Occipital lobe (tissue), 2 donors: ENCODE data around the gene POLA2. TPM values are rescaled to one million over a fixed set of nuclear protein-coding genes. Genes with fewer than 3 reads are reported as not detected.
"Not testable (repeated sequence)": the region's sequence is repeated elsewhere in the genome, so short reads cannot be mapped to it uniquely, and the experiment has no call there.

ENCODE experiments used
- DNase-seq: peaks from one replicate; lab custom pipeline; 2025; lab: John Stamatoyannopoulos, UW
- total RNA-seq: library from RNA; depleted of rRNA; stranded (reverse); fragments of >200 nt; gene quantifications from one replicate; pipeline ENCODE4 v1.2.3, GENCODE V29; 2014

Gene POLA2, protein sequence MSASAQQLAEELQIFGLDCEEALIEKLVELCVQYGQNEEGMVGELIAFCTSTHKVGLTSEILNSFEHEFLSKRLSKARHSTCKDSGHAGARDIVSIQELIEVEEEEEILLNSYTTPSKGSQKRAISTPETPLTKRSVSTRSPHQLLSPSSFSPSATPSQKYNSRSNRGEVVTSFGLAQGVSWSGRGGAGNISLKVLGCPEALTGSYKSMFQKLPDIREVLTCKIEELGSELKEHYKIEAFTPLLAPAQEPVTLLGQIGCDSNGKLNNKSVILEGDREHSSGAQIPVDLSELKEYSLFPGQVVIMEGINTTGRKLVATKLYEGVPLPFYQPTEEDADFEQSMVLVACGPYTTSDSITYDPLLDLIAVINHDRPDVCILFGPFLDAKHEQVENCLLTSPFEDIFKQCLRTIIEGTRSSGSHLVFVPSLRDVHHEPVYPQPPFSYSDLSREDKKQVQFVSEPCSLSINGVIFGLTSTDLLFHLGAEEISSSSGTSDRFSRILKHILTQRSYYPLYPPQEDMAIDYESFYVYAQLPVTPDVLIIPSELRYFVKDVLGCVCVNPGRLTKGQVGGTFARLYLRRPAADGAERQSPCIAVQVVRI
- total RNA-seq: 0.94 TPM

DNA sequence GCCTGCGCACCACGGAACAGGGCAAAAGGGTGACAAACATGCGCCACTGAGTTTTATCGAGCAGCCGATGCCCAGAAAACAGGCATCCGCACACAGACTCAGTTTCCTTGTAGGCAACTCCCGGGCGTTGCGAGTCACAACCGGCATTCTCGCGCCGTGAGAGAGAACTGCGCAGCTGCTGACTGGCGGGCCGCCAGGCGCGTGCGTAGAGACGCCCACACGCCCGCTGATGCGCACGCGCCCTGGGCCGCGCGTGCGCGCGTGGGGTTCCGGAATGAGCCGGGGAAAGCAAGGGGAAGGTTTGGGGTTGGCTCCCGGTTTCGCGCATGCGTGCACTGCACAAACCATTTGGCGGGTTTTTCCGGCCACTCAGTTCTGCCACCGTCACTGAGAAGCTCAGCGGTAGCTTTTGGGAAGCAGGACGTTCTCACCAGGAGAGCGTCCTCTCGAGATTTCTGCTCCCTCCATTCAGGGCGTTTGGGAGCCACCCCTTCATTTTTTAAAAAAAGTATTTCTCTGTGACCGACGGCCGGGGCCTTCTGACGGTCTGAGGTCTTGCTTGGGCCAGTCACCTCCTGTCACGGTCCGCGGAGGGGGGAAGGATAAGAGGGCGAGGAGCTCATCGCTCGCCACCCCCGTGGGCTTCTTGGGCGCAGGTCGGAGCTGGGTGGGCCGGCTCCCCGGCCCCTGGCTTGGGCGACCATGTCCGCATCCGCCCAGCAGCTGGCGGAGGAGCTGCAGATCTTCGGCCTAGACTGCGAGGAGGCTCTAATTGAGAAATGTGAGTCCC lies at the start of gene POLA2:
POLA2 (plus strand) TSS at position 372 of the 790 bp plus-strand sequence; CDS start at position 703, 331 bp downstream.
- peak; percentile 82 for DNase-seq

DNA sequence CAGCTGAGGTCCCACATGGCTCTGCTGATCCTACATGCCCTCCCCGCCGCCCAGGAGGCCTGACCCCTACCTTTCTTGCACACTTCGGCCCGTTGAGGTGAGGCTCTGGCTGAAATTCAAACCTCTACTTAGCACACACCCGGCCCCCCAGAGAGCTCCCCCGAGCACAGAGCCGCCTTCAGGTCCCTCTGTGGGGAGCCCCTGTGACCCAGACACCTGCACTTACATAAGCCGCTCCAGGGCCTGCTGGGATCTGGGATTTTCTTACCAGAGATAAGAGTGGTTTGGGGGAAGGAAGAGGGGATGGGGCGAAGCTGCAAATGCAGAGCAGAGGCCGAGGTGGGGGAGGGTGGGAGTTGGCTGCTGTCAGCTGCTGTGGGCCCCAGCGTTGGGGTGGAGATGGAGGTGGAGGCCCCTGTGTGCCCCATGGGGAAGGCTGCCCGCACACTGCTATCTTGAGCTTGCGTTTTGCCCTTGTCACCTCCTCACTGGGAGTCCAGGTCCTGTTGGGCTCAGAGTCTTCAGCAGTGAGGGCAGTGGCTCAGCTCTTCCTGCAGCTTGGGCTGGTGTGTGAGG lies 49.4 kb upstream of the POLA2 start:
- DNase-seq: no peak

DNA sequence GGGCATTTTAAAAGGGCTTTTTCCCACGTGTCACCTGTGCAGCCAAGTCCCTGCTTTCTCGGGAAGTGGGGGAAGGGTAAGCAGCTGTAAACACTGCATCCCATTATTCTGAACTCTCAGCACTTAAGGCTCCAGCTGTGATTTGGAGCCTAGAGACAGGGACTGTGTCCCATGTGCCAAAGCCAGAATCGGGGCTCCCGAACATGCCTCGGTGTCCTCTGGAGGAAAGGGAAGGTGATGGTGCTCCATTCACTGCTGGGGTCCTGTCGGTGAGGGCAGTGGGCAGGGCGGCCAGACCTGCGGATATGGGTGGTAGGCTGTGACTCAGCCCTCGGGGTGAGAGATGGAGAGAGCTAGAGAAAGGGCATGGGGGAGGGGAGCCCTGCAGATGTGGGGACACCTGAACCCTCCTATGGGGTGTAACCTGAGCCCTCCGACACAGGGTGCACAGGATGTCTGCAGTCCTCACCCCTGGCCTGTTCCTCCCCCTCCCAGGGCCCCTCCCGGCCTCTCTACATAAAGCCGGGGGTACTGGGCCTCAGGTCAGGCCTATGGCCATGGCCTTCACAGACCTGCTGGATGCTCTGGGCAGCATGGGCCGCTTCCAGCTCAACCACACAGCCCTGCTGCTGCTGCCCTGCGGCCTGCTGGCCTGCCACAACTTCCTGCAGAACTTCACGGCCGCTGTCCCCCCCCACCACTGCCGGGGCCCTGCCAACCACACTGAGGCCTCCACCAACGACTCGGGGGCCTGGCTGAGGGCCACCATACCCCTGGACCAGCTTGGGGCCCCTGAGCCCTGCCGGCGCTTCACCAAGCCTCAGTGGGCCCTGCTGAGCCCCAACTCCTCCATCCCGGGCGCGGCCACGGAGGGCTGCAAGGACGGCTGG lies 48.2 kb upstream of the POLA2 start:
- DNase-seq: no peak

DNA sequence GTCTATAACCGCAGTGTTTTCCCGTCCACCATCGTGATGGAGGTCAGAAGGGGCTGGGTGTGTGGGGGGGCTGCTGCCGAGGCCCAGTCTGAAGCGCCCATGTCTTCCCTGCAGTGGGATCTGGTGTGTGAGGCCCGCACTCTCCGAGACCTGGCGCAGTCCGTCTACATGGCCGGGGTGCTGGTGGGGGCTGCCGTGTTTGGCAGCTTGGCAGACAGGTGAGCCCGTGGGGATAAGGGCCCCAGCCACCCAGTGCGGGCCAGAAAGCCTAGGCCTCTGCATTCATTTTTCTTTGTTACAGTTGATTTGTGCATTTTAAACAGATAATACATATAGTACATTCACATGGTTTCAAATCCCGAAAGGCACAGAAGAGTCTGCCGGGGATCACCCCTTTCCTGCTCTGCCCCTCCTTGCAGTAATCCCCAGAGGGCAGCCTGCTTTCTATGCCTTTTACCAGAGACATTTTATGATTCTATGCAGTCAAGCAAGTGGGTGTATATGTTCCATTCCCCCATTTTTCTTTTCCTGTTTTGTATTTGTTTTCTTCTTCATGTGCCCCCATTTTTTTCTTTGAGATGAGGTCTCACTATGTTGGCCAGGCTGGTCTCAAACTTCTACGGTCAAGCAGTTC lies 47.4 kb upstream of the POLA2 start:
- DNase-seq: no peak

DNA sequence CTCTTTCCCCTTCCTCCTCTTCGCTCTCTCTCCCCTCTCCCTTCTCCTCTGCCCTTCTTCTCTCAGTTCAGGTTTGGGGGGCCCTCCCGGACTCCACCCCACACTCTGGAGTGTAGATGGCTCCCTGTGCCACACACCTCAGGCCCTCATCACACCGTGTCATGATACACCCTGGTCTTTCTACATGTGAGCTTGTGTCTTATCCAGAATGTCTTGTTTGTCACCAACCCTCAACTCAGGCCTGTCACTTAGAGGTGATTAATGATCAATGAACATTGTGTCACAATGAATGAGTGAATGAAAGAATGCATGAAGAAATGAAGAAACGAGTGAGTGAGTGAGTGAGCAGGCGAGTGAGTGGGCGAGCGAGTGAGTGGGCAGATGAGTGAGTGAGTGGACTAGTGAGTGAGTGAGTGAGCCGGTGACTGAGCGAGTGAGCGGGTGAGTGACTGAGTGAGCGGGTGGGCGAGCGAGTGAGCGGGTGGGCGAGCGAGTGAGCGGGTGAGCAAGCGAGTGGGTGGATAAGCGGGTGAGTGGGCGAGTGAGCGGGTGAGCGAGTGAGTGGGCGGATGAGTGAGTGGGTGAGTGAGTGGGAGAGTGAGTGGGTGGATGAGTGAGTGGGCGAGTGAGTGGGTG lies 46.2 kb upstream of the POLA2 start:
- no peak for DNase-seq

DNA sequence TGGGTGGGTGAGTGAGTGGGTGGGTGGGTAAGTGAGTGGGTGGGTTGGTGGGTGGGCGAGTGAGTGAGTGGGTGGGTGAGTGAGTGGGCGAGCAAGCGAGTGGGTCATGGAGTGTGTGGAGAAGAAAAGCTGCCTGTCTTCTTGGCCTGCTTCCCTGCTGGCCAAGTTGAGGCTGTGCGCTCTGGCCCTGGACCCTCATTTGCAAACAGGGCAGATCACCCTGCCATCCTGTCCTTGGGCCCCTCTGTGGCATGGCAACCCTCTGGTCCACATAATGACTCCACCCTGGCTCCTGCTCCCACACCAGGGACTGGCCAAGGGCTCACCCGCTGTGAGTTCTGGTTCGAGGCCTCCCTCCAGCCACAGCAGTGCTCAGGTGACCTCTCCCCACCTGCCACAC lies 44.9 kb upstream of the POLA2 start:
- no peak for DNase-seq

DNA sequence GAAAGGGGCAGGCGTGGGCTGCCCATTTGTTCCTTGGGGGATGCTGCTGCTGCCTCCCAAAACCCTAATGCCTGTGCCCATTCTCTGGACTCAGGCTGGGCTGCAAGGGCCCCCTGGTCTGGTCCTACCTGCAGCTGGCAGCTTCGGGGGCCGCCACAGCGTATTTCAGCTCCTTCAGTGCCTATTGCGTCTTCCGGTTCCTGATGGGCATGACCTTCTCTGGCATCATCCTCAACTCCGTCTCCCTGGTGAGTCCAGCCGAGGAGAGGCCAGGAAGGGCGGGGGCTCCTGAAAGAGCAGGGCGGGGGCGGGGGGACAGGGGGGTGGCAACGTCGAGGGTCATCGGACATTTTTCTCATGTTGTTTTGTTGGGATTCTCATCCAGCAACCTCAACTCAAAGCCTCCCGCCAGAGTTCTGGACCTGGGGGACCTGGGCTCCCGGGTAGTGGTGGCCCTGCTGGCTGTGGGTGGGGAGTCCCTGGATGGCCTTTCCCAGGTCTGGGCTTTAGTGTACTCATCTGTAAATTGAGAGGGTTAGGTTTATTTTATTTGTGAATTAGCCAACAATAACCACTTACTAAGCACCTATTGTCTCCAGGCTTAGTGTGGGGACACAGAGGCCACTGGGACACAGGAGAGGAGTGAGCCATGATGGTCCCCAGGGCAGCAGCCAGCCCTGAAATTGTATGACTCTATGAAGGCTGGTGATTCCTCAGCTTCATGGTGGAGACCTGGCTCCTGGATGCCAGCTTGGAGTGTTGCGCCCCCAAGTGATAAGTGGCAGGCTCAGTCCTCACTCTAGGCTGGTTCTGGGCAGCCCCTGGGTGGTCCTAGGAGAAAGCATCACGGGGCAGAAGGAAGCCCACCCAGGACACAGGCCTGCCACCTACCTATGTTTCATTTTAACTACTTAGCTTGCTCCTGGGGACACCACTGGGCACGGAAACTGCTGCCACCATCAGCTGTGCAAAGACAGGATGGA lies 44.0 kb upstream of the POLA2 start:
- no peak for DNase-seq

DNA sequence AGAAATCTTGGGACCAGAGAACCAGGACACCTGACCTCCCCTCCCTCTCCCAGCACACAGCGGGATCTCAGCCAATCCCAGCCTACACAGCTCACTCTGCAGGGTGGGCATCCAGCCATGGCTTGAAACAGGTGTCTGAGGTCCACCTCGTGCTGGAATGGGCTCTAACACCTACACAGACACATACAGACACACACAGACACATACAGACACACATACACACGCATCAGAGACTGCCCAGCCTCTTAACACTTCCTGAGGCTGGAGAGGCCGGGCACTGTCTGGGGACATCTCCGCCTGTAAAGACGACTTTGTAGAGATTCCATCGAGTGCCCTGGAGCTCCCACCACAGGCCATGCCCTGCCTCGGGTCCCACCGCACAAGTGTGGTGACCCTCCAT lies 43.3 kb upstream of the POLA2 start:
- no peak for DNase-seq

DNA sequence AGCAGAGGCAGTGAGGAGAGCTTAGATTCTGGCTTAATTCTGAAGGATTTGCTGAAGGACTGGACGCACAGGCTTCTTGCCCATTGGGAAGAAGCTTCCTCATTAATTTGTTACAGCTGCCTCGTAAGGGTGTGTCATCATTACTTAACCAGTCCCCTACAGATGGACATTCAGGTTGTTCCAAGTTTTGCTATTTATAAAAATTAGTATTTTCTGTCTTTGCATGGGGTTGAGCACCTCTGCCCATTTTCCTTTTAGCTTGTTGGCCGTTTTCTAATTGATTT lies 41.9 kb upstream of the POLA2 start:
- DNase-seq: no peak

DNA sequence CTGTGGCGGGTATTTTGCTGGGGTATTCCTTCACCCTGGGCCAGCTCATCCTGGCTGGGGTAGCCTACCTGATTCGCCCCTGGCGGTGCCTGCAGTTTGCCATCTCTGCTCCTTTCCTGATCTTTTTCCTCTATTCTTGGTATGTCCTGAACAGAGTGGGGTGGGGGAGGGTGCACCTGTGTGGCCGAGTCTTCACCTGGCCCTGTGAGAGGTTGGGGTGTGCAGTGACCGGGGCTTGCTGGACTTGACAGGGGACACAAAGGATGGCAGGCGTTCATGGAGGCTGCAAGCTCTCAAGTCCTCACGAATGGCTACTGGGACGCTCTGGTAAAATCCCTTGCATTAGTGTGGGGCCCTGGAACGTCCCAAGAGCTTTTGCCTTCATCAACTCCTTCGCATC lies 40.7 kb upstream of the POLA2 start:
- DNase-seq: no peak

DNA sequence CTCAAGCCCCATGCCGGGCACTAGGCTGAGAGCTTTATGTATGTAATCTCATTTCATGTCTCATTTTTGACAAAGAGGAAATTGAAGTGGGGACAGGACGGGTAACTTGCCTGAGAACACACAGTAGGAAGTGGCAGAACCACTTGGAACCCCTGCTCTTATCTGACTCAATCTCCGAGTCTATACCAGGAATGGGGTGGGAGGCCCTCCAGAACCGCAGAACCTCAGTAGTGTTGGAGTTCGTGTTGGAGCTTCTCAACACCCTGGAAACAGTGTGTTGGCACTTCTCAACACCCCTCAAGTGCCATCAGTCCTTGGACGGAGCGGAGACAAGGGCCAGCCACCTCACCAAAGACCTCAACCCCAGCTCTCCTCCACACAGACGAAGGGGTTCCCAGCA lies 38.8 kb upstream of the POLA2 start:
- DNase-seq: no peak

DNA sequence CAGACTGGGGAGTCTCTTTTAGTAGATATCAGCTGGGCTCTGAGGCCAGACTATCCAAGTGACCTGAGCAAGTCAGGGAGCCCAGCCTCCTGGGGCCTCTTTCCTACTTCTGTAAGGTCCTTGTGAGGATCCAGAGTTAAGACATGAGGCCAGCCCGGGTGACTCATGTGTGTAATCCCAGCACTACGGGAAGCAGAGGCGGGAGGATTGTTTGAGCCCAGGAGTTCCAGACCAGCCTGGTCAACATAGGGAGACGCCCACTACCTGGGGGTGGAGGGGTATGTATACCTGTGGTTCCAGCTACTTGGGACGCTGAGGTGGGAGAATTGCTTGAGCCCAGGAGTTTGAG lies 36.9 kb upstream of the POLA2 start:
- DNase-seq: no peak

DNA sequence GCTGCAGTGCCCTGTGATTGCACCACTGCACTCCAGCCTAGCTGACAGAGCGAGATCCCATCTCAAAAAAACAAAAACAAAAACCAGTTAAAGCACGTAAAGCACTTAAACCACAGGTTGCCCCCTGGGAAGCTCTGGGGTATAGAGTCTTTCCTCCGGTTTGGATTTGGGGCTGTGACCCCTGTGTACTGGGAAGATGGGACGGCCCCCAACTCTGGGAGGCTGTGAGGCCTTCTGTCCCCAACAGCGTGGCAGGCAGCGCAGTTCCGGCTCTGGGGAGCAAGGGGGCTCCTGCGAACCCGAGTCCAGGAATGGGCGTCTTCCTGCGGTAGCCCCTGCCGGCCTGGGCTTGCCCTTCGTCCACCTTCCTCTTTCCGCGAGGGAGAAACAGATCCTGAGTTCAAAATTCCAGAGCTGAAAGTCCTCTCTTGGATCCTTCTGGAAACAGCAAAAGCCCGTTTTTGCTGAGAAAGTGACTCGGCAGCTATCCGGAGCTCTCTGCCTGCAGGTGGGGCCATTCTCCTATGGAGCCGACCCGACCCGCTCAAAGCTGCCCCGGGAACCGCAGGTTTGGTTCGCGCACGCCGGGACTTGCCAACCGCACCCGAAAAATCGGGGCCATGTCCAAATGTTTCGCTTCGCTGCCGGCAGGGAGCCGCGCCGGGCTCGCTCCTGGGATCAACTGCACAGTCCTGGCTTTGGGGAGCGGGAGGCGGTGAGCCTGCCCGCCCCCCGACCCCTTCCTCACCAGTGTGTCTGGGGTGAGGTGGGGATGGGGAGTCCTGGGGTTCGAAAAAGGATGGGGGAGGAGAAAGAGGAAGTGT lies 36.3 kb upstream of the POLA2 start:
- peak; percentile 35 for DNase-seq

DNA sequence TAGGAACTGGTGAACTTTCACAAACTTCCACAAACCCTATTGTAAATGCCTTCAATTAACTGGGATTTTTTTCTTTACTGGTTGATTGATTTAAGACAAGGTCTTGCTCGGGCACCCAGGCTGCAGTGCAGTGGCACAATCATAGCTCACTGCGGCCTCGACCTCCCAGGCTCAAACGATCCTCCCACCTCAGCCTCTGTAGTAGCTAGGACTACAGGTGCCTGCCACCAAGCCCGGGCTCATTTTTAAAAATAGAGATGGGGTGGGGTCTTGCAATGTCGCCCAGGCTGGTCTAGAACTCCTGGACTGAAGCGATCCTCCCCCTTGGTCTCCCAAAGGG lies 35.7 kb upstream of the POLA2 start:
- DNase-seq: no peak

DNA sequence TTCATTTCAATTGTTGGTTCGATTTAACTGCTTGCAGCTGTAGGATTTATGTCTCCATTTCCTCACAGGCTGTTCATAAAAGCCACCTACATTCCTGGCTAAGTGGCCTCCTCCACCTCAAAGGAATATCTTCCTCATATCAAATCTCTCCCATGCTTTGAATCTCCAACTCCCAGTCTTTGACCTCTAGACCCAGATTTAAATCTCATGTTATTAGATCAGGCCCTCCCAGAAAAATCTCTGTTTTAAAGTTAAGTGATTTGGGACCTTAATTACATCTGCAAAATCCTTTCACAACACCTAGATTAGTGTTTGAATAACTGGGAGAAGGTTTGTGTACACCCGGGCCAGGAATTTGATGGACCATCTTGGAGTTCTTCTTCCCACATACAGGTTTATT lies 33.9 kb upstream of the POLA2 start:
- DNase-seq: no peak

DNA sequence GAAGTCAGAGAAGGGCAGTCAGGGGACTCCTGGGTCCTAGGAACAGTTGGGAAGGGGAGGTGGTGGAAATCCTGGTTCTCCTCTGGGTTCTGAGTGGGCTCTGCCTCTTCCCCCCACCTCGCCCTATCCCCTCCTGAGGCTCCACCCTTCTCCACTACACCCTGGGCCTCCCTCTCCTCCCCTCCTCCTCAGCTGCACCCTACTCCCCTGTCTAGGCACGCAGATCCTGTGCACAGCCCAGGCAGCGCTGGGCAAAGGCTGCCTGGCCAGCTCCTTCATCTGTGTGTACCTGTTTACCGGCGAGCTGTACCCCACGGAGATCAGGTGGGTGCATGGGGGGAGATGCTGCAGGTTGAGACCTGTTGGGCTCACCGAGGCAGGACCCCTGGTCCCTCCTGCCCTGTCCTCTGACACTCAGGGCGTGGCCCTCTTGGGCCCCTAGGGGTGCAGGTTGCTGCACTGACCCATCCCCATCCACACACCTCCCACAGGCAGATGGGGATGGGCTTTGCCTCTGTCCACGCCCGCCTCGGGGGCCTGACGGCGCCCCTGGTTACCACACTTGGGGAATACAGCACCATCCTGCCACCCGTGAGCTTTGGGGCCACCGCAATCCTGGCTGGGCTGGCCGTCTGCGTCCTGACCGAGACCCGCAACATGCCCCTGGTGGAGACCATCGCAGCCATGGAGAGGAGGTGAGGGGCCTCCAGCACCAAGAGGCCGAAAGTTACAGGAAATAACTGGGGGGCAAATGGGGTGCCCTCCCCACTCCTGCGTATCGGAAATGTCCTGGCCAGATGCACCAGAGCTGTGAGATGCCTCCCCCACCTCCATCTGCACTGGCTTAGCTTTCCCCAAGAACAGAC lies 25.3 kb upstream of the POLA2 start:
- no peak for DNase-seq

DNA sequence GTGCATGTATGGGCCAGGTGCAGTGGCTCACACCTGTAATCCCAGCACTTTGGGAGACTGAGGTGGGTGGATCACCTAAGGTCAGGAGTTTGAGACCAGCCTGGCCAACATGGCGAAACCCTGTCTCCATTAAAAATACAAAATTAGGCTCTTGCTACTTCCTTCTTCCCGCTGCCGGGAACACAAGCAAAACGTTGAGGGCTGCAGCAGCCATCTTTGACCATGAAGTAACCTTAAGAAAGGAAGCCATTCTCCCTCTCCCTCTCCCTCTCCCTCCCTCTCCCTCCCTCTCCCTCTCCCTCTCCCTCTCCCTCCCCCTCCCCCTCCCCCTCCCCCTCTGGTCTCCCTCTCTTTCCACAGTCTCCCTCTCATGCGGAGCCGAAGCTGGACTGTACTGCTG lies 23.5 kb upstream of the POLA2 start:
- not testable (repeated sequence) for DNase-seq
